Testis (tissue), 3 donors: ENCODE data around the gene SLC6A8. TPM values are rescaled to one million over a fixed set of nuclear protein-coding genes. Genes with fewer than 3 reads are reported as not detected.

Experiments
- DNase-seq: peaks from one replicate; pipeline ENCODE4 v3.0.0-alpha.2; 2019
- H3K27ac ChIP-seq, 2 donors: fragments of 200-600 bp; sonication (generic); one replicate each; pipeline ENCODE4 v1.5.1; 2019
- H3K27me3 ChIP-seq: fragments of 200-600 bp; sonication (generic); one replicate; pipeline ENCODE4 v1.5.1; 2019
- H3K36me3 ChIP-seq: fragments of 200-600 bp; sonication (generic); one replicate; pipeline ENCODE4 v1.5.1; 2017; ENCODE audit warnings: low read depth; ENCODE audit errors: missing control alignments
- H3K4me1 ChIP-seq: fragments of 200-600 bp; sonication (generic); one replicate; pipeline ENCODE4 v1.5.1; 2019
- H3K4me3 ChIP-seq, 2 donors: fragments of 200-600 bp; sonication (generic); one replicate each; pipeline ENCODE4 v1.5.1; 2017 to 2019
- H3K9me3 ChIP-seq: fragments of 200-600 bp; sonication (generic); one replicate; pipeline ENCODE4 v1.5.1; 2017
- POLR2A ChIP-seq: fragments of 450-650 bp; IDR thresholded peaks from one replicate; pipeline ENCODE4 v1.6.1; 2017; ENCODE audit warnings: antibody characterized with exemption, mild to moderate bottlenecking, moderate library complexity
- WGBS, 2 donors: methylation state at CpG; one replicate each; pipeline ENCODE4 v1.1.5; 2018; 5-methylcytosine and 5-hydroxymethylcytosine counted together
- intact Hi-C: fragments of 100-400 bp; cut with DNase I; formaldehyde crosslinking; loops from one replicate; pipeline ENCODE4 v1.15.1; 2023; ENCODE audit warnings: low total_unique reads
- polyA plus RNA-seq: library from polyadenylated mRNA; stranded (reverse); fragments of 350-450 nt; fragmentation: Illumina TruSeq; extraction: RNeasy Lipid Tissue Mini Kit (QIAGEN cat#74804); gene quantifications from one replicate; pipeline ENCODE4 v1.2.3, GENCODE V29; 2014; ENCODE audit warnings: low read depth, low replicate concordance; ENCODE audit not compliant: insufficient read depth
- total RNA-seq, 2 donors: library from RNA; depleted of rRNA; stranded (reverse); fragments of >200 nt; gene quantifications; one replicate each; pipeline ENCODE4 v1.2.3, GENCODE V29; 2016
- TF ChIP-seq, protein P1 (sequence below), 3 experiments: fragments of 450-650 bp in 2 of 3; fragments of 200-600 bp in 1 of 3; sonication (generic) in 1 of 3; IDR thresholded peaks; one replicate each; pipeline ENCODE4 v1.5.1; 2016 to 2019; ENCODE audit warnings: antibody characterized with exemption in 3 of 3, mild to moderate bottlenecking in 2 of 3, moderate library complexity in 1 of 3

Gene SLC6A8
- total and polyA plus RNA-seq, 3 donors from 2014 or later: 73.5 to 107 (median 91.3) TPM

- no peak for TF ChIP-seq POLR2A
- TF ChIP-seq, protein P1, sequence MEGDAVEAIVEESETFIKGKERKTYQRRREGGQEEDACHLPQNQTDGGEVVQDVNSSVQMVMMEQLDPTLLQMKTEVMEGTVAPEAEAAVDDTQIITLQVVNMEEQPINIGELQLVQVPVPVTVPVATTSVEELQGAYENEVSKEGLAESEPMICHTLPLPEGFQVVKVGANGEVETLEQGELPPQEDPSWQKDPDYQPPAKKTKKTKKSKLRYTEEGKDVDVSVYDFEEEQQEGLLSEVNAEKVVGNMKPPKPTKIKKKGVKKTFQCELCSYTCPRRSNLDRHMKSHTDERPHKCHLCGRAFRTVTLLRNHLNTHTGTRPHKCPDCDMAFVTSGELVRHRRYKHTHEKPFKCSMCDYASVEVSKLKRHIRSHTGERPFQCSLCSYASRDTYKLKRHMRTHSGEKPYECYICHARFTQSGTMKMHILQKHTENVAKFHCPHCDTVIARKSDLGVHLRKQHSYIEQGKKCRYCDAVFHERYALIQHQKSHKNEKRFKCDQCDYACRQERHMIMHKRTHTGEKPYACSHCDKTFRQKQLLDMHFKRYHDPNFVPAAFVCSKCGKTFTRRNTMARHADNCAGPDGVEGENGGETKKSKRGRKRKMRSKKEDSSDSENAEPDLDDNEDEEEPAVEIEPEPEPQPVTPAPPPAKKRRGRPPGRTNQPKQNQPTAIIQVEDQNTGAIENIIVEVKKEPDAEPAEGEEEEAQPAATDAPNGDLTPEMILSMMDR (IDR thresholded peaks at IDR 0.05): no peak
- WGBS, 2 donors: 70% methylated on average over 2 of the region's 30 CpGs; no CpG with 5 or more reads in 1 of the 2 donors
- Histone ChIP-seq H3K36me3 (no peaks in the 10 kb centered on the region), H3K4me3 (no peak overlapping the region), H3K27me3 (no peaks in the 10 kb centered on the region), H3K27ac (no peak overlapping the region), H3K9me3 (no peaks in the 10 kb centered on the region), H3K4me1 (no peaks in the 10 kb centered on the region)
- intact Hi-C loops: no loop called here
- DNase-seq: no peak
Observed at GRCh38 chrX:153736071-153736820, 48.5 kb downstream of the SLC6A8 start.

DNA sequence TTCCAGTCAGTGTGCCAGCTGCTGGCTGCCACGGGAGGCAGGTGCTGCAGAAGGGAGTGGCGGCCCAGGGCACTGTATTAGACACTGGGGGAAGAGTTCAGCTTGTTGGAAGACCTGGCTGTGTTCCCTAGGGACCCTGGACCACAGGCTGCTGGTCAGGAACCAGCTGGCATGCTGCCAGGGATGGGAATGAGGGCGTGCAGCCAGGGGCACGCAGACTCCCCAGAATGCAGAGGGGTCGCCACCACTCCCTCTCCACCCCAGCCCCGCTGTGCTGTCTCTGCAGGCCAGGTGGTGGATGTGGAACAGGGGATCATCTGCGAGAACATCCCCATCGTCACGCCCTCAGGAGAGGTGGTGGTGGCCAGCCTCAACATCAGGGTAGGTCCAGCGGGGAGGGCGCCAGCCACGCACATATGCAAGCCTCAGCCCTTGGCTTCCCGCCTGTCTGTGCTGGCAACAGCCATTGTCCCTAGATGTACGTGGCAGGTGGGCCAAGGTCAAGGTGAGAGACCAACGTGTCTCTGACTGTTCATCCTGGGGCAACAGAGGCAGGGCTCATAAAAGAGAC, 49.2 kb downstream of the SLC6A8 start:
- no peak for TF ChIP-seq POLR2A
- TF ChIP-seq, protein P1 (IDR thresholded peaks at IDR 0.05): no peak
- H3K36me3 ChIP-seq: no peaks in the 10 kb centered on the region
- WGBS, 2 donors: 73 to 82% methylated on average over 2 to 9 of the region's 15 CpGs

DNA sequence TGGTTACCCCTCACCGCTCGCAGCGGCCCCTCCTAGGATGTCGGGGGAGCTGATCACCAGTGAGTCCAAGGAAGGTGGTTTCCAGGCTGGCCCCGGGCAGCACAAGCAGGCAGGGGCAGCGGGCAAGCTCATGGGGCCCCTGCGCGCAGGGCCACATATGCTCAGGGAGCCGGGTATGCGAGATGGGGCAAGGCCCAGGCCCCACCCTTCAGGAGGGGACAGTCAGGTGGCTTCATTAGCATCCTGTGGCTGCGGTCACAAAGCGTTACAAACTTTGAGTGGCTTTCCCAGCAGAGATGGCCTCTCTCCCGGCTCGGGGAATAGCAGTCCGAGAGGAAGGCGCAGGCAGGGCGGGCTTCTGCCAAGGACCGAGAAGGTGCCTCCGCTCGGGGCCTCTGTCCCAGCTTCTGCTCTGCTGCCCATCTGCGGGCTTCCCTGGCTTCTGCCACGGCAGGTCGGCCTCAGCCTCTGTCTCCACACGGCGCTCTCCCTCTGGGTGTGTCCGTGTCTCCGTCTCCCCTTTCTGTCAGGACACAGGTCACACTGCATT, 50.4 kb downstream of the SLC6A8 start:
- WGBS, 2 donors: 96% methylated on average over 23 of the region's 27 CpGs; no CpG with 5 or more reads in 1 of the 2 donors
- no peak for DNase-seq
- H3K9me3 ChIP-seq: no peaks in the 10 kb centered on the region
- TF ChIP-seq, protein P1 (IDR thresholded peaks at IDR 0.05): no peak
- TF ChIP-seq POLR2A: no peak
- intact Hi-C loops: no loop called here
- no peaks in the 10 kb centered on the region for H3K4me1 ChIP-seq
- no peaks in the 10 kb centered on the region for H3K27me3 ChIP-seq
- no peak overlapping the region for H3K27ac ChIP-seq
- no peak overlapping the region for H3K4me3 ChIP-seq
- no peaks in the 10 kb centered on the region for H3K36me3 ChIP-seq

More for the DNA sequence above, 49.2 kb downstream of the SLC6A8 start:
- intact Hi-C loops: no loop called here
- no peak overlapping the region for H3K4me3 ChIP-seq
- no peak for DNase-seq
- H3K27ac ChIP-seq: no peak overlapping the region
- no peaks in the 10 kb centered on the region for H3K9me3 ChIP-seq
- H3K4me1 ChIP-seq: no peaks in the 10 kb centered on the region
- no peaks in the 10 kb centered on the region for H3K27me3 ChIP-seq

DNA sequence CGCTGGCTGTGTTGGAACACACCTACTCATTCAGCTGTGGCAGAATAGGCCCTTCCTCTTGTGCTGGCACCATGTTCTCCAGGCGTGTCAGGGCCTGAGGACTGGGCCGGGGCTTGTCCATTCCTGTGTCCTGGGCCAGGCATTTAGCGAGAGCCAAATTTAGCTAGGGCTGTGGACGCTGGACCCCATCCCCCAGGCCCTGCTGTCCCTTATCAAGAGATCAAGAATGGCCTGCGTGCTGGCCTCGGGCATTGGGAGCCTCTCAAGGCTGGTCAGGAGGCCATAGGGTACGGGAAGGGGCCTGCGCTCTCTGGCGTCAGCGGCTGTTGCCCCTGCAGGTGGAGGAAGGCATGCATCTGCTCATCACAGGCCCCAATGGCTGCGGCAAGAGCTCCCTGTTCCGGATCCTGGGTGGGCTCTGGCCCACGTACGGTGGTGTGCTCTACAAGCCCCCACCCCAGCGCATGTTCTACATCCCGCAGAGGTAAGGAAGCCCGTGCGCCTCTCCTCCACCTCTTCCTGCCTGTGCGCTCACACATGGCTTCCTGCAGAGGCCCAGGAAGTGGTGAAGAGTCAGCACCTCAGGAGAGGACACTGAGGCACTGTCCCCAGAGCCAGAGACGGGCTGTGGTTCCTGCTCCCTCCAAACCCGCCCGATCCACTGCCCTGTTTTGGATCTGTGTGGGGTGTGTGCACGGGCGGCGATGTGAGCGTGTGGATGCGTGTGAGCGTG, 52.2 kb downstream of the SLC6A8 start:
- no peak overlapping the region for H3K27ac ChIP-seq
- no peaks in the 10 kb centered on the region for H3K27me3 ChIP-seq
- no peak for DNase-seq
- peaks cover 4% of the 10 kb centered on the region for H3K4me1 ChIP-seq
- H3K4me3 ChIP-seq: no peak overlapping the region
- H3K36me3 ChIP-seq: no peaks in the 10 kb centered on the region
- WGBS, 2 donors: 90% methylated on average over 24 of the region's 29 CpGs; no CpG with 5 or more reads in 1 of the 2 donors
- intact Hi-C loops: no loop called here
- TF ChIP-seq POLR2A: no peak
- TF ChIP-seq, protein P1 (IDR thresholded peaks at IDR 0.05): no peak
- H3K9me3 ChIP-seq: no peaks in the 10 kb centered on the region
